Measurements from ENCODE around the gene SYT17. TPM values are rescaled to one million over a fixed set of nuclear protein-coding genes. Genes with fewer than 3 reads are reported as not detected.

The SYT17 gene
- total RNA-seq, 2 experiments from 2014 or later: not detected

DNA sequence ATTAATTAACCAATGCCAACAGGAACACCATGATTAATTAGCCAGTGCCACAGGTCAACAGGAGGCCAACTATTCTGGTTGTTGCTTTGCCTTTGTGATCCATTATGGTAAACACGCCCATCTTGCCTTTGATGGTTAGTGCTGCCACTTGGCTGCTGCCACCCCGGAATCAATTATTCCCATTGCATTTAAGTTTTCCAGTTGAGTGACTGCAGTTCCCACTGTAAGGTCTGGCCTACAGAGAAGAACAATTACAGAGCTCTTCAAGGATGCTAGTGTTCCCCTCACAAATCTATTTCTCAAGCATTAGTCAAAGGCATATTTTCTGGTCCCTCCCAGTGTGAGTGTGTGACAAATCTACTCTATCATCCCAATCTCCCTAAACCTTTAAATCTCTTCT, 110.4 kb downstream of the SYT17 start:
- CTCF ChIA-PET: no interaction called here
- no peak for ATAC-seq
- Mint-ChIP-seq H3K4me3 (no peak overlapping the region), H3K27ac (no peak overlapping the region), H3K4me1 (no peaks in the 10 kb centered on the region), H3K27me3 (no peaks in the 10 kb centered on the region), H3K36me3 (no peaks in the 10 kb centered on the region), H3K9me3 (ENCODE audit: low read depth) (no peaks in the 10 kb centered on the region)
- DNase-seq: no peak

DNA sequence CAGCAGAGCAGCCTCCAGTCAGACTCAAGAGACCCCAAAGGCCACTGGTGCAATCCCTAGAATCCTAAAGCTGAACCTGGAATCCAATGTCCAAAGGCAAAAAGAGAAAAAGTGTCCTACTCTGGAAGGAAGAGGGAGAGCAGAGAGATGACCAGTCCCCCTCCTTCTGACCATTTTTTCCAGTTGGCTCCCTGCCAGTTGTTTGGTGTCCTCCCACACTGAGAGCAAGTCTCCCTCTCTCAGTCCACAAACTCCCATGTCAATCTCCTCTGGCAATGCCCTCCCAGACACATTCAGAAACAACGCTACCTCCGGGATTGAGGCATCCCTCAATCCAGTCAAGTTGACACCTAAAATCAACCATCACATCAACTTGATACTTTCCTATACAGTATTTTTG, 113.2 kb downstream of the SYT17 start:
- H3K4me3 Mint-ChIP-seq: no peak overlapping the region
- H3K36me3 Mint-ChIP-seq: no peaks in the 10 kb centered on the region
- CTCF ChIA-PET: no interaction called here
- no peak for DNase-seq
- H3K27ac Mint-ChIP-seq: no peak overlapping the region
- H3K9me3 Mint-ChIP-seq (ENCODE audit: low read depth): no peaks in the 10 kb centered on the region
- no peaks in the 10 kb centered on the region for H3K4me1 Mint-ChIP-seq
- H3K27me3 Mint-ChIP-seq: no peaks in the 10 kb centered on the region
- no peak for ATAC-seq

DNA sequence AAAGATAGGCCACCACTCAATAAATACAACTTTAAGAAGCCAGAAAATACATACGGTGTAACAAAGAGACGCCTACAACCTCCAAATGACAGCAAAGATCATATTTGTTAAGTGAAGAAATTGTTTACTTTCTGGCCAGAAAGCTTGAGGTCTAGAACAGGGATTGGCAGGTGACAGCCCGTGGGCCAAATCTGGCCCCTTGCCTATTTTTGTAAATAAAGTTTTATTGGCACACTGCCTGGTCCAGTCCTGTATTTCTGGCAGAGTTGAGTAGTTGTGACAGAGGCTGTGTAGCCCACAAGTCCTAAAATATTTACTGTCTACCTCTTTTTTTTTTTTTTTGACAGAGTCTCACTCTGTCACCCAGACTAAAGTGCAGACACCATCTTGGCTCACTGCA, 114.1 kb downstream of the SYT17 start:
- Mint-ChIP-seq H3K4me3 (no peak overlapping the region), H3K9me3 (ENCODE audit: low read depth) (no peaks in the 10 kb centered on the region), H3K27me3 (no peaks in the 10 kb centered on the region), H3K4me1 (no peaks in the 10 kb centered on the region), H3K36me3 (no peaks in the 10 kb centered on the region), H3K27ac (no peak overlapping the region)
- CTCF ChIA-PET: no interaction called here
- ATAC-seq: no peak
- DNase-seq: no peak

DNA sequence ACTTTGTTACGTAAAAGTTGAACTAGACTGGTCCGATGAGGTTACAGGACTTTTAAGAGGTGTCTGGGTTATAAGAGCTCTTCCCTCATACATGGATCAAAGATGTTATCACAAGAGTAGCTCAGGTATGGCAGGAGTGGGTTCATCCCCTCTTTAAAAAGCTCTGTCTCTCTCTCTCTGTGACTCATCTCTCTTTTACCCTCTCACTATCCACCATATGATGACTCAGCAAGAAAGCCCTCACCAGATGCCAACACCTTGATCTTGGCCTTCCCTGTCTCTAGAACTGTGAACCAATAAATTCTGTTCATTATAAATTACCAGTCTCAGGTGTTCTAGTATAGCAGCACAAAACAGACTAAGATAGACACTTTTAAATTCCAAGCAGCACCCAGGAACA, 115.6 kb downstream of the SYT17 start:
- ATAC-seq: no peak
- H3K4me3 Mint-ChIP-seq: no peak overlapping the region
- H3K27ac Mint-ChIP-seq: no peak overlapping the region
- no peaks in the 10 kb centered on the region for H3K27me3 Mint-ChIP-seq
- no peaks in the 10 kb centered on the region for H3K36me3 Mint-ChIP-seq
- CTCF ChIA-PET: no interaction called here
- H3K9me3 Mint-ChIP-seq (ENCODE audit: low read depth): no peaks in the 10 kb centered on the region
- no peaks in the 10 kb centered on the region for H3K4me1 Mint-ChIP-seq
- no peak for DNase-seq

DNA sequence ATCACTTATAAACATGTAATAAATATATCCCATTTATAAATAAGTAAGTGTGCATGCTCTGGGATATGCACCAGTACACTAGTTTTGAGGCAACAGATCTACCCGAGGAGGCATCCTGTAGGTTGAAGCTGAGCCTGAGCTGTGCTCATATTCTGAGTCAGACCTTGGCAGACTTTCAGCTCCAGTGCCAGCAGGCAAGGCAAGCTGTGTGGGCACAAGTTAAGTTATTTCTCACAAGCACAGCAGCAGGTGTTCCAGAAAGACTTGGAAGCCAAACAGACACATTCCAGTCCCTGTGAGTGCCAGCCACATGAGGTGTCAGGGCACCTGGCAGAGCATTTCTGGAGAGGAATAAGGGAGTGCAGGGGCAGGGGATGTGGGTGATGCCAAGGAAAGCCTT, 116.2 kb downstream of the SYT17 start:
- H3K9me3 Mint-ChIP-seq (ENCODE audit: low read depth): no peaks in the 10 kb centered on the region
- H3K4me1 Mint-ChIP-seq: no peaks in the 10 kb centered on the region
- H3K27me3 Mint-ChIP-seq: no peaks in the 10 kb centered on the region
- no peak overlapping the region for H3K27ac Mint-ChIP-seq
- no peak overlapping the region for H3K4me3 Mint-ChIP-seq
- CTCF ChIA-PET: no interaction called here
- DNase-seq: no peak
- ATAC-seq: no peak
- no peaks in the 10 kb centered on the region for H3K36me3 Mint-ChIP-seq

DNA sequence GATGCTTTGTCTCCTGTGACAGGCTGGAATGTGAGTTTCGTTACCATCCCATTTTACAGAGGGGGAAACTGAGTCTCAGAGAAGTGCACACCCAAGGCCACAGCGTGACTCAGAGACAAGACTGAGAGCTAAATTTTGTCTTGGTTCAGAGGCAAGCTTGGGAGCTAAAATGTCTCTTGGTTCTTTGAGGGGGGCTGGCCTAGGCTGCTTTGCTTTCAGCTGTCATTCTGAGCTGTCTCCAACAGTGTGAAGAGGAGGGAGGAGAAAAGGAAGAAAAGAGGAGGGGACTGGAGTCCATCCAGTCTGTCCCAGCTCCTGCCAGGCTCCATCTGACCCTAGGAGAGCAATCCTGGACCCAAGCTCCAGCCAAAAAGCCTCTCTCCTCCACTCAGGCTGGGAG, 117.4 kb downstream of the SYT17 start, which contains the start of gene CLEC19A:
Gene CLEC19A (plus strand): TSS at position 301 of the 400 bp plus-strand sequence. CDS start 121 bp downstream, outside the sequence.
- H3K36me3 Mint-ChIP-seq: no peaks in the 10 kb centered on the region

DNA sequence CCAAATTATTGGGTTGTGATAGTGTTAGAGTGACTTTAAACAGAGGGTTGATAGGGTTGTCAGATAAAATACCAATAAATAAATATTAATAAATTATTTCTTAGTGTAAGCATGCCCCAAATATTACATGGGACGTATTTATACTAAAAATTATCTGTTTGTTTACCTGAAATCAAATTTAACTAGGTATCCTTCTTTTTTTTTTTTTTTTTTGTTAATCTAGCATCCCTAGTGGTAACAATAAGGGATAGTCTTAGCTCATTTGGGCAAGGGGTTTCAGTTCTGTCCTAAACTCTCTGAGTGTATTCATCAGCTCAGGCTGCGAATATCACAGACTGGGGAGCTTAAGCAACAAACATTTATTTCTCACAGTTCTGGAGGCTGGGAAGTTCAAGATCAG, 118.8 kb downstream of the SYT17 start:
- Mint-ChIP-seq H3K36me3 (no peaks in the 10 kb centered on the region), H3K4me3 (no peak overlapping the region), H3K4me1 (no peaks in the 10 kb centered on the region), H3K27ac (no peak overlapping the region), H3K9me3 (ENCODE audit: low read depth) (no peaks in the 10 kb centered on the region), H3K27me3 (no peaks in the 10 kb centered on the region)
- DNase-seq (no peak), ATAC-seq (no peak)
- CTCF ChIA-PET: no interaction called here

More for the DNA sequence above, 117.4 kb downstream of the SYT17 start, which contains the start of gene CLEC19A:
- Mint-ChIP-seq H3K4me3 (no peak within 1 kb of the TSS), H3K27ac (no peak within 1 kb of the TSS), H3K4me1 (no peaks in the 10 kb centered on the region), H3K9me3 (ENCODE audit: low read depth) (no peaks in the 10 kb centered on the region), H3K27me3 (no peaks in the 10 kb centered on the region)
- CTCF ChIA-PET: no interaction called here
- no peak for DNase-seq
- no peak for ATAC-seq

DNA sequence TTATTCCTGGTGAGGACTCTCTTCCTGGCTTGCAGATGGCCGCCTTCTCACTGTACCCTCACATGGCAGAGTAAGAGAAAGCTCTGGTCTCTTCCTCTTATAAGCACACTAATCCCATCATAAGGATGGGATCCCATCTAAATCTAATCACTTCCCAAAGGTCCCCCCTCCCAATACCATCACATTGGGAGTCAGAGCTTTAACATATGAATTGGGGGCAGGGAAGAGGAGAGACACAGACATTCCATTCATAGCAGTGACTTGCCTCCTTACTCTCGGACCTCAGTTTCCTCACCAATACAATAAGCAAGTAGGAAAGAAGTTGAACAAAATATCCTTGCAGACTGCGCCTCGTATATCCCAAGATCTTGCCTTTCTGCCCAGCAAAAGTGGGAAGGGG, 119.2 kb downstream of the SYT17 start:
- H3K9me3 Mint-ChIP-seq (ENCODE audit: low read depth): no peaks in the 10 kb centered on the region
- no peaks in the 10 kb centered on the region for H3K4me1 Mint-ChIP-seq
- no peak for DNase-seq
- no peaks in the 10 kb centered on the region for H3K36me3 Mint-ChIP-seq
- CTCF ChIA-PET: no interaction called here
- no peak overlapping the region for H3K4me3 Mint-ChIP-seq
- no peaks in the 10 kb centered on the region for H3K27me3 Mint-ChIP-seq
- no peak for ATAC-seq
- no peak overlapping the region for H3K27ac Mint-ChIP-seq

DNA sequence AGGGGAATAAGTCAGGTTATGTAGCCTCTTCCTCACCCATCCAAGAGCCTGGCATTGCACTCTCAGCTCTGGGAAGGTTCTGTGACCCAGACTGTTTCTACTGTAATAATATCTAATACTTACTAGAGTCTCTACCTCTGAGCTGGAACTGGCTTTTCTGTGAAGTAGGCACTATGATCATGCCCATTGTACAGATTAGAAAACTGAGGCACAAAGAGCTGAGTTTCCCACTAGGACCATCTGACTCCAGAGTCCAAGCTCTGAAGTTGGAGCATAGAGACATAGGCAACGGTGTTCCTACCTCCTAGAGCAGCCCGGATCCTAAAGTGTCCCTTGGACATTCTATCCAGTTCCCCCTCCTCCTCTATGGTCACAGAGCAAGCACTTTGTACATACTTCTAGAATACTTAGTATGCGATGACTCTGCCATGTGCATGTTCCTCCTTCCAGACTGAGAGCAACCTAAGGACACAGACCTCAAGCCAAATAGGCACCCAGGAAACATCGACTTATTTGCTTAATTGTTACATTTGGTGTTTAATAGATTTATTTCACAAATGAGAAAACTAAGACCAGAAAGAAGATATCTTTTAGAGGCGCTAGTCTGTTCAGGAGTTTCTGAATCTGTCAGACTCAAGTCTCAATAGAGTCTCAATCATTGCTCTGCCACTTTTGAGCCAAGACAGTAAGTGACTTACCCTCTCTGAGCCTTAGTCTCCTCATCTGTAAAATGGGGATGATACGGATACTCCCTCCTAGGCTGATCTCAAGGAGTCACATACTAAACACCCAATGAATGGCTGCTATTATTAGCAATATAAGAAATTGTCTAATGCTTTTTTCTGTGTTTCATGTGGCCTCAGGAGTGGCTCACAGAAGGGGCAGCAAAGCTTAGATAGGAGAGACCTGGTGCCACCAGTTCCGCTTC, 121.1 kb downstream of the SYT17 start:
- Mint-ChIP-seq H3K4me1 (peaks cover 1% of the 10 kb centered on the region), H3K27ac (no peak overlapping the region), H3K9me3 (ENCODE audit: low read depth) (no peaks in the 10 kb centered on the region), H3K36me3 (no peaks in the 10 kb centered on the region), H3K4me3 (no peak overlapping the region), H3K27me3 (no peaks in the 10 kb centered on the region)
- no peak for DNase-seq
- CTCF ChIA-PET: no interaction called here
- ATAC-seq: no peak

DNA sequence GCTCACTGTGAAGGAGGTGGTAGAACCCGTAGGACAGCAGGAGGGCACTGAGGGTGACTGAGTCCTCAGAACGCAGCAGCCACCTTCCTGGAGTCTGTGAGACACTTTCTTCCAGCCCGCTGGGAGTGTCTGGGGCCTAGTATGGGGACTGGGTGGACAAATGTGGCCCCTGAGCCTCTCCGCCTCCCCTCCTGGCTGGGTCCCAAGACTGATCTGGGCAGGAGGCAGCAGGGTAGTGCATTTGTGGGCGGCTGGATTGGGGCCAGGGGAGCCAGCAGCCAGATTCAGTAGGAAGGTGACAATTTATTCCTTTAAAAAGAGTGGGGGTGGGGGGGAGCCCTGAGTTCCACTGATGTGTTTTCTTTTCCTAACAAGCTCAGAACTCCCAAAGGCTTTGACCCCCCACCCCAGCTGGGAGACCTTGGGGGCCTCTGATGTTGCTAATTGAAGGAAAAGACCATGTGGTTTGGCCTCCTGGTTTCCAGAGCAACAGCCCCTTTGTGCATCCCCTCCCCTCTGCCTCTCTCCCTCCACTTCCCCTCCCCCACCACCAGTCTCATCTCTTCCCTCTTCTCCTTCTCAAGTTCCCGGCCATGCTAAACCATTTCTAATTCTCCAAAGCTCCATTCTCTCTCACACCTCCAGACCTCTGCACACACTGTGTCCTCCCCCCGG, 121.9 kb downstream of the SYT17 start:
- no peaks in the 10 kb centered on the region for H3K36me3 Mint-ChIP-seq
- no peak overlapping the region for H3K27ac Mint-ChIP-seq
- peaks cover 3% of the 10 kb centered on the region for H3K4me1 Mint-ChIP-seq
- H3K9me3 Mint-ChIP-seq (ENCODE audit: low read depth): no peaks in the 10 kb centered on the region
- CTCF ChIA-PET: no interaction called here
- ATAC-seq (no peak), DNase-seq (no peak)
- H3K27me3 Mint-ChIP-seq: no peaks in the 10 kb centered on the region
- no peak overlapping the region for H3K4me3 Mint-ChIP-seq

DNA sequence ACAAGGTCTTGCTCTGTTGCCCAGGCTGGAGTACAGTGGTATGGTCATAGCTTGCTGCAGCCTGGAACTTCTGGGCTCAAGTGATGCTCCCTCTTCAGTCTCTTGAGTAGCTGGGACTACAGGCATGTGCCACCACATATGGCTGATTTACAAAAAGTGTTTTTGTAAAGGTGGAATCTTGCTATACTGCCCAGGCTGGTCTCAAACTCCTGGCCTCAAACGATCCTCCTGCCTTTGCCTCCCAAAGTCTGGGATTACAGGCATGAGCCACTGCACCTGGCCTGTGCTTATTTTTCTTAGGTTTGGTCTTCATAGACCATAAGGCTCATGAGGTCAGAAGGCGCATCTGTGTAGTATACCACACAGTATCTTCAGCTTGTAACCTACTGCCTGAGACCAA, 122.8 kb downstream of the SYT17 start:
- CTCF ChIA-PET: no interaction called here
- no peak overlapping the region for H3K4me3 Mint-ChIP-seq
- H3K4me1 Mint-ChIP-seq: peaks cover 3% of the 10 kb centered on the region
- no peak overlapping the region for H3K27ac Mint-ChIP-seq
- no peak for ATAC-seq
- H3K9me3 Mint-ChIP-seq (ENCODE audit: low read depth): no peaks in the 10 kb centered on the region
- H3K36me3 Mint-ChIP-seq: no peaks in the 10 kb centered on the region
- H3K27me3 Mint-ChIP-seq: no peaks in the 10 kb centered on the region
- no peak for DNase-seq

DNA sequence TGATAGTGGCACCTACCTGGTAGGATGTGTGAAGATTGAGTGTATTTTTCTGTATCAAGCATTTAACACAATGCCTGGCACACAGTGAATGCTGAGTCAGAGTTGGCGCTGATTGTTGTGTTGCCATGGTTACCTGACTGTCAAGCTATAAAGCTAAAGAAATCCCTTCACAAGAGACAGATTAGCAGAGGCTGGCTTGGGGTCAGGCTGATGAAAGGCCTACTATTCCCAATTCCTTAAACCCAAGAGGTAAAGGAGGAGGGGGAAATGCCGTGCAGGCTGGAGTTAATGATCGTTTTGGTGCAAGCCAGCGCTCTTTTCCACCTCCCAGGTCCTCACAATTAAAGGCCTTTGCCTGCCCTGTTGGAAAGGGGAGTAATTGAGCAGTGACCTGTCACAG, 123.4 kb downstream of the SYT17 start:
- DNase-seq (no peak), ATAC-seq (no peak)
- Mint-ChIP-seq H3K27me3 (no peaks in the 10 kb centered on the region), H3K9me3 (ENCODE audit: low read depth) (no peaks in the 10 kb centered on the region), H3K36me3 (no peaks in the 10 kb centered on the region), H3K4me1 (peaks cover 3% of the 10 kb centered on the region), H3K4me3 (no peak overlapping the region), H3K27ac (no peak overlapping the region)
- CTCF ChIA-PET: no interaction called here

DNA sequence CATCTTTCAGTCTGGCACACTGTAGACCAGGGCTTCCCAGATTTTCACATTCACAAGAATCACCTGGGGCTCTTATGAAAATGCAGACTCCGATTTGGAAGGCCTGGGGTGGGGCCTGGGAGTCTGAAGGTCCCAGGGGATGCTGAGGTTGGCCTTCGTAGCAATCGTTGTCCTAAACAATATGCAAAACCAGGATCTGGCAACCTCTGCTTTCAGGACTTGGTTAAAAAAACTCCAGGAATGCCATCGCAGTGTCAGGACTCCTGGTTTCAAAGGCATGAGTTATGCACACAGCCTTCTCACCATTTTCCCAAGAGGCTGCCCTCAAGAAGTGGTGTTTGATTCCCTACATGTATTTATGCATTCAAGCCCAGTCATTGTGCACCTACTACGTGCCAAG, 124.1 kb downstream of the SYT17 start:
- CTCF ChIA-PET: no interaction called here
- Mint-ChIP-seq H3K36me3 (no peaks in the 10 kb centered on the region), H3K9me3 (ENCODE audit: low read depth) (no peaks in the 10 kb centered on the region), H3K27me3 (peaks cover 2% of the 10 kb centered on the region), H3K27ac (no peak overlapping the region), H3K4me1 (peaks cover 3% of the 10 kb centered on the region), H3K4me3 (no peak overlapping the region)
- no peak for DNase-seq
- ATAC-seq: no peak

DNA sequence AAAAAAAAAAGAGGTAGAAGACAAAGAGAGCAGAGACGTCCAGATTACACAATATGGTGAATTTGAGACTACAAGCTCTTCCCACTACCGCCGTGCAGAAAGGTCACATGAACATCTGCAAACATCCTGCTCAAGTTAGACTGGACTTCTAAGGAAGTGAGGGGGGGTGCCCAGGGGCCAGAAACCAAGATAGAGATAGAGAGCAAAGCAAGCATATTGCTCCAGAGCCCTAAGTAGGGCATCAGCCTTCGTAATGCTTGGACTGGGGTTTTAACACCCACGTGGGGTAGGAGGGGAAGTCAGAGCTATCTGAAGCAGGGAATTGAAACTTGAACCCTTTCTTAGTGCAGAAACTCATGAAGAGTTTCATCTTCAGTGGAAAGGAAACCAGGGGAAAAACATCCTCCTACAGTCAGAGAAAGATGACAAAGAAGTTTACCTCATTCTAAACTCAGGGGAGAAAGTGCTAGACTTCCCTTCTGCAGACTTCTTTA, 126.2 kb downstream of the SYT17 start:
- peaks cover 2% of the 10 kb centered on the region for H3K27me3 Mint-ChIP-seq
- no peaks in the 10 kb centered on the region for H3K9me3 Mint-ChIP-seq (ENCODE audit: low read depth)
- H3K4me3 Mint-ChIP-seq: no peak overlapping the region
- CTCF ChIA-PET: no interaction called here
- H3K36me3 Mint-ChIP-seq: no peaks in the 10 kb centered on the region
- no peak for ATAC-seq
- no peak overlapping the region for H3K27ac Mint-ChIP-seq
- H3K4me1 Mint-ChIP-seq: peaks cover 3% of the 10 kb centered on the region
- no peak for DNase-seq

Data from activated CD8-positive, alpha-beta memory T cell treated with anti-CD3 and anti-CD28 coated beads, Interleukin-2, amount 10 ng/mL, durations not matched to agents 7 days and 5 days (primary cell).